GM11168 (cell line): ENCODE data around the gene PIBF1.
"Not testable (repeated sequence)": the region's sequence is repeated elsewhere in the genome, so short reads cannot be mapped to it uniquely, and the experiment has no call there.

ENCODE experiments used
- in situ Hi-C: fragments of 300-500 bp; cut with MboI; formaldehyde crosslinking; loops from one replicate; pipeline ENCODE4 v1.12.0; 2022; ENCODE audit warnings: low sequenced_read_pairs; ENCODE audit not compliant: unreplicated experiment

PIBF1 gene

GRCh38 chr13:72986197-72986596 is 204.3 kb downstream of the PIBF1 start:
- in situ Hi-C loops: no loop called here

DNA sequence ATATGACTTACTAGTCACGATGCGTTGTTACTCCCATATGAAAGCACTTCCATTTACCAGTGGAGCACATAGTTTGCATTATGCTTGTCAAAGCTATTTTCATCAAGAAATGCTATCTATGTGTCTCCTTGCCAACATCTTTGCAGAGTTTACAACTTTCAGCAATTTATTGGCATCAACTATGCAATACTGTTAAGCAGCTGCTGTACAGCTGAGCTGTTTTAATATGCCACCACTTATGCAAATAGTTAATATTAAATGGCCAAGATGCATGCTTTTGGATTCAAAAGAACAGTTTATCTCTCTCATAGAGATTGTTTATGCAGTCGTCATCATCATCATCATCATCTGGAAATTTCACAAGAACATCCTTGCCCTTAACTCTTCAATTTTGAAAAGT is 209.0 kb downstream of the PIBF1 start:
- in situ Hi-C loops: no loop called here

GRCh38 chr13:72998012-72998411 is 216.1 kb downstream of the PIBF1 start:
- in situ Hi-C loops: no loop called here

GRCh38 chr13:73000027-73000674 is 218.2 kb downstream of the PIBF1 start:
- in situ Hi-C loops: no loop called here

- in situ Hi-C loops: no loop called here
Observed at GRCh38 chr13:73001971-73002370, 220.0 kb downstream of the PIBF1 start.

DNA sequence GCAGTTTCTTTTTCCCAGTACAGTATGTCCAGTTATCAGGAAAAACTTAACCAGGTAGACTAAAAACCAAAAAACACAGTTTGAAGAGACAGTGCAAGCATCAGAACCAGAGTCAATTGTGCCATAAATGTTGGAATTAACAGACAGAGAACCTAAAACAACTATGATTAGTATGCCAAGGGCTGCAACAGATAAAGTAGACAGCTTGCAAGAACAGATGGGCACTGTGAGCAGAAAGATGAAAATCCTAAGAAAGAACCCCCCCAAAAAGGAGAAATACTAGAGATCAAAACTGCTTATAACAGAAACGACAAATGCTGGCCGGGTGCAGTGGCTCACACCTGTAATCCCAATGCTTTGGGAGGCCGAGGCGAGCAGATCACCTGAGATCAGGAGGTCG is 229.8 kb downstream of the PIBF1 start:
- in situ Hi-C loops: no loop called here

DNA sequence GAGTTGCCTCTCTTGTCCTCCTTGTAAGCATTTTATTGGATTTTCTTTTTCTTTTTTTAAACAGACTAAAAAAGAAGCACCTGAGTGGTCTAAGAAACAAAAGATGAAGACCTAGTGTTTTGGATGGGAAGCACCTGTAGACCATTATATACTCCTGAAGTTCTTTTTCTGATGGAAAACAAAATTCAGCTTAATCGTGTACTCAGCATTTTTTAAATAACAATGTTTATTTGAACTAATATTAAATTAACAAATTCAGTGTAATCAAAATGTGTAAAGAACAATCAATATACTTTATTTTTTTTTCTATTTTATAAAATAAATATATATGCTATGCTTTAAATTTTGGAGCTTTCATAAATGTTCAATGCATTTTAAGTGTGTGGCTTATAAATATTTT is 233.9 kb downstream of the PIBF1 start:
- in situ Hi-C loops: no loop called here

DNA sequence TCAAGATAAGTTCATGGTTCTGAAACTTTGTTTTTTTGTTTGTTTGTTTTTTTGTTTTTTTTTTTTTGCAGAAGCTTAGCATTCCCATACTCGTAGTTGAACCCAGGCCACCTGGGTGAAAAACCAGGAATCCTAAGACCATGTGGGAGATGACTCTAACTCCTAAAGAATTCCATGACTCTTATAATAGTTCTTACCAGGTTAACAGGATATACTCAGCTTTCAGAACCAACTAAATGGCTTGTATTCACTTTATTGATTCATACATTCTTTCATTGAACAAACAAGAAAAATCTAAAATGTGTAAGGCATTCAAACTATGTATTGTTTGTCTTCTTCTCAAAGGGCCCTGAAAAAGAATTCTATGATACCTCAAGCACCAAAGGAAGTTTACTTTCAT is 236.4 kb downstream of the PIBF1 start:
- in situ Hi-C loops: no loop called here

DNA sequence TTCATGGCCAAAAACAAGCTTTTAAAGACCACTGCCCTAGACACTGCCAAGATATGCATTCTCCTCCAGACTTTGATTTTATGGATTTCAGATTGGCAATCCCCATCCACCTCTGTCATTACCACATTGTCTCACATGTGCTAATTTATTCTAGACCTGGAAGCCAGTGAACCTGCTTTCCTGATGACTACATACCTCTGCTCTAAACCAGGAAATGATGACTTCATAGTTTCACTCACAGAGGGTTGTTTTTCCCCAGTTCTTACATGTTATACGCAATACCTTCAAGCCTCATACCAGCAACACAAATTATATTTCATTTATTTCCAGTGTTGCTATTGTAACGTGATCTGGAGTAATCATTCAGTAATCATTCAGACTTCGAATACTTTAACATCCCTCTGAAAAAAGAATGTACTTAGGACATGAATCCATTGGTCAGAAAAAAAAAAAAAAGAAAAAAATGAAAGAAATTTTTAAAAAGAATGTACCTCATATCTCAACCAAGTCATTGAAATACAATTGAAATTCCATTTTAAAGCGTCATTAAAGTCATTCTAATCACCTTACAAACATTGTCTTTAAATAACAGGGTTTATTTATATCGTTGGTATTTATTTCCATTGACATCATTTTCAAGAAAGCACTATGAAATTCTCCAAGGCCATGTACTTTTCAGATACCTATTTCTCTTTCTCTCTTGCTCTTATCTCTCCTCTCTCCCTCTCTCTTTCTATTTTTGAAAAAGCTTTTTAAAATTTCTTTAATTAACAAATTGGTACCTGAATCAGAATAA is 243.5 kb downstream of the PIBF1 start:
- in situ Hi-C loops: no loop called here

GRCh38 chr13:73034901-73035300 is 253.0 kb downstream of the PIBF1 start:
- in situ Hi-C loops: no loop called here

- in situ Hi-C loops: no loop called here
Observed at GRCh38 chr13:73035660-73036059, 253.7 kb downstream of the PIBF1 start.

- in situ Hi-C loops: no loop called here
Observed at GRCh38 chr13:73036566-73036965, 254.6 kb downstream of the PIBF1 start.

GRCh38 chr13:73038064-73038463 is 256.1 kb downstream of the PIBF1 start:
- in situ Hi-C loops: no loop called here

DNA sequence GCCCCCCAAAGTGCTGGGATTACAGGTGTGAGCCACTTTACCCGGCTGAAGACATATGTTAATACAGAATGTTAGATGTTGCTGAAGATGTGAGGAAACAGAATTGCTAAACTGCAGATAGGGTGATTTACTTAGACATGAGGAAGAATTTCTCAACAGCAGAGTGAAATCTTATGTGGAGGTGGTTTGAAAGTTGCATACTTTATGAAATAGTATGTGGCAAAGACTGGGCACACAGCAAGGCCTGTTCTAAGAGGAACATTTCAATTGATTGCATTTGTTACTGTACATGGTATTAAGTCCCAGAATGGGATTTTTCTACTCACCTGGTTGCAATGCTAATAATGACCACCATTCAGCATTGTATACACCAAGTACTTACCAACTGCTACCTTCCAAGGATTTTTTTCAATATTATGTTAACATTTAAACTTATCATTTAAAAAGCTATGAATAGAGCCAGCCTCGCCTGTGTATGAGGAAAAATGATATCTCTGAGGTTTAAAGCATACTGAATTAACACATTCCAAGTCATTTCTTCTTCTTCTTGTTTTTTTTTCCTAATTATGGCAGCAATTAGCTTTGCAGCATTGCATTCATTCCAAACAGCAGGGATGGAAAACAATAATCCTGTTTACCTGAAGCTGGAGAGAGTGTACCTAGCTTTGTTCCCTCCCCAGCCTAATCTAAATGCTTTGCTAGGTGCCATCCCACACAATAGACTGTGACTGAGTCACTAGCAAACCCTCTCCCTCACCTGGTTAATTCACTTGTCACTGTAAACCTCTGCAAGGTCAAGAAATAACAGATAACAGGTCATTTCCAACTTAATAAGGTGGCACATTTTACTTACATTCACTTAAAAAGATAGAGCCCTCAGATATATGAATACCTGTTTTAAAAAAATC is 257.5 kb downstream of the PIBF1 start:
- in situ Hi-C loops: no loop called here

DNA sequence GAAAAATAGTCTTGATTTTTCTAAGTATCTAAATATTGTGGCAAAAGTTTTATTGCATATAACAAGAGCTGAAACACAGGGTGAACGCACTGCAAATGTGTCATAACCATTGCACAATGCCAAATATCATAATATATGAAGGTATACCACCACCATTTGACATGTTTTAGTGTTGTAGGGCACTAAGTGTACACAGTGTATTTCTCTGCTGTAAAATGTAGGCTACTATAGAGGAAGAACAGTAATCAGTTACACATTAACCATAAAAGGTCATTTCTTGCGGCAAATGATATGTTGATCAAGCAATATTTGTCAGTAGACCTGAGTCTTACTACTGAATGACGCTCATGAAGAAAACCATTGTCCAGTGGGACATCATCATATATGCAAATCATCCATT is 258.6 kb downstream of the PIBF1 start:
- in situ Hi-C loops: no loop called here

- in situ Hi-C loops: no loop called here
Observed at GRCh38 chr13:73040968-73041596, 259.1 kb downstream of the PIBF1 start.

DNA sequence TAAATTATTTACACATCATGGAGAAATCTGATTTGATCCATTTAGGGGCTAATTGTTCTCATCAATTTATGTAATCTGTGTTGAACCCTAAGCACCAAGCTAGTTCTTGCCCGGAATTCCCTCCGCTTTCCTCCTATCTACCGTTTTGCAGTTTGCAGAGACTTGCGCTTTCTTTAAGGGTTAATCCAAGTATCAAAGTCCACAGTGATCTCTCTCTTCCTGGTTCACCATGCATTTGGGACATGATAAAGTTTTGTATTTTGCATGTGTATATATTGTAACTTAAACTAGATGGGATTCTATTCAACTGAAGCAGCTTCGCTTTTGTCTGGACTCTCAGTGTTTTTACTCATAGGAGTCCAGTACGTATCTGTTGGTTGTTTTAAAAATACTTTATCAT is 263.1 kb downstream of the PIBF1 start:
- in situ Hi-C loops: no loop called here

GRCh38 chr13:73048615-73049014 is 266.7 kb downstream of the PIBF1 start:
- in situ Hi-C loops: not testable (repeated sequence)

- in situ Hi-C loops: no loop called here
Observed at GRCh38 chr13:73054712-73055111, 272.8 kb downstream of the PIBF1 start.

DNA sequence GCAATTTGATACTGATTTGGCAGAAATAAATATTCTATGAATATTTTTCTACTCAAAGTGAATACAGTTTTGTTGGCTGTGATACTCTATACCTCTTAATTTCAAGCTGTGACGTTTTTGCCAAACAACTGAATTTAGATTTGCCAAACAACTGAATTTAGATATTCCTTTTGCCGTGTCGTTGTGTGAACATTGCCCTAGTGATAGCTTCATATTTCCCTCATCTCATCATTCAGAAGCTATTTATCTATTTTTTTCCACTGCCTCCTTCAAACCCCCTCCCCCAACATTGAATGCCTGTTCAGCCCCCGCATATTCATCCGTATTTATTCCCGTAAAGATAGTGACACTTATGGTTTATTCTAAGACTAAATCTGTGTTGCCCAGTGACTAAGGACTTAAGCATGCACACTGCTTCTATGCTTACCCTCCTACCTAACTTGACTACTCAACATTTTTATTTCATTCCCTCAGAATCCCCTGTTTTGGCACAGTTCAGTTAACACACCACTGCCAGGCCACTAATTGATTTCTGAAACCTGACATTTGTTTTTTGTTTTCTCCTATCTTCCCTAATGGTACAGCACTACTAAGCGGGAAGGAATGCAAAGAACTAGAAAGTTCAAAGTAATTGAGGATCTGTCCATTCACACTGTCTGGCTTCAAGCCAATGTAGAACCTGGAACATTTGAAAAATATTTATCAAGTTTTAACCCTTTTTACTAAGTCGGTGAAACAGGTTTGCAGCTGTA is 274.1 kb downstream of the PIBF1 start:
- in situ Hi-C loops: no loop called here
